ENCODE measurements around the gene FOXL2.

FOXL2 gene

GRCh38 chr3:138946663-138947494 lies at the start of gene FOXL2, which contains the start of gene FOXL2NB:
Gene FOXL2 (minus strand): TSS chr3:138947137. CDS start chr3:138946722, 415 bp downstream.
Gene FOXL2NB (plus strand): TSS chr3:138947217. CDS start chr3:138947365, 148 bp downstream.
- Histone ChIP-seq H3K4me3 (ENCODE audit: low read length) (0 out of 2 replicates have a peak within 1 kb of the TSS, but pooled peaks have one; percentile 7), H3K4me1 (ENCODE audit: control insufficient read depth, low read length) (peaks cover 6% of the 10 kb centered on the region; the same call in 1 of the 2 replicates), H3K4me2 (ENCODE audit: low read length) (peak within 1 kb of the TSS; percentile 36)

GRCh38 chr3:138995706-138996105 lies 48.8 kb upstream of the FOXL2 start:
- Histone ChIP-seq H4K20me1 (ENCODE audit: control insufficient read depth, insufficient read depth, low read depth, low read length) (no peaks in the 10 kb centered on the region), H3K27me3 (ENCODE audit: control insufficient read depth, low read length) (peaks cover 10% of the 10 kb centered on the region), H3K4me2 (ENCODE audit: low read length) (no peak overlapping the region), H3K79me2 (ENCODE audit: control insufficient read depth, low read length) (no peaks in the 10 kb centered on the region), H3K9me2 (replicated peaks; ENCODE audit: control insufficient read depth, low read length) (no peaks in the 10 kb centered on the region; the same call in 1 of the 2 replicates), H3K4me1 (ENCODE audit: control insufficient read depth, low read length) (no peaks in the 10 kb centered on the region), H3K27ac (ENCODE audit: low read depth, low read length) (no peak overlapping the region), H3K36me3 (ENCODE audit: control insufficient read depth, low read length) (no peaks in the 10 kb centered on the region), H3K9me3 (ENCODE audit: control insufficient read depth, insufficient read depth, low read length) (no peaks in the 10 kb centered on the region), H3F3A (ENCODE audit: control insufficient read depth, insufficient read depth) (no peaks in the 10 kb centered on the region), H3K4me3 (ENCODE audit: low read length) (no peak overlapping the region)
- no peak for TF ChIP-seq EZH2phosphoT487 (IDR thresholded peaks at IDR 0.05; ENCODE audit: borderline replicate concordance, low read length)
- no peak for TF ChIP-seq CTCF (IDR thresholded peaks at IDR 0.05; ENCODE audit: low read depth, low read length, poor library complexity, severe bottlenecking)

More at GRCh38 chr3:138946663-138947494, at the start of gene FOXL2, which contains the start of gene FOXL2NB:
- Histone ChIP-seq H3K79me2 (ENCODE audit: control insufficient read depth, low read length) (no peaks in the 10 kb centered on the region), H3K9me3 (ENCODE audit: control insufficient read depth, insufficient read depth, low read length) (no peaks in the 10 kb centered on the region), H3K27me3 (ENCODE audit: control insufficient read depth, low read length) (peaks cover 71% of the 10 kb centered on the region), H3K27ac (ENCODE audit: low read depth, low read length) (no peak within 1 kb of the TSS), H3F3A (ENCODE audit: control insufficient read depth, insufficient read depth) (no peaks in the 10 kb centered on the region), H3K36me3 (ENCODE audit: control insufficient read depth, low read length) (no peaks in the 10 kb centered on the region), H3K9me2 (replicated peaks; ENCODE audit: control insufficient read depth, low read length) (no peaks in the 10 kb centered on the region), H4K20me1 (ENCODE audit: control insufficient read depth, insufficient read depth, low read depth, low read length) (no peaks in the 10 kb centered on the region)
- TF ChIP-seq CTCF (IDR thresholded peaks at IDR 0.05; ENCODE audit: low read depth, low read length, poor library complexity, severe bottlenecking) (no peak), EZH2phosphoT487 (IDR thresholded peaks at IDR 0.05; ENCODE audit: borderline replicate concordance, low read length) (no peak)

- H3K4me3 ChIP-seq (ENCODE audit: low read length): no peak overlapping the region
- no peaks in the 10 kb centered on the region for H3K9me3 ChIP-seq (ENCODE audit: control insufficient read depth, insufficient read depth, low read length)
- no peaks in the 10 kb centered on the region for H3K36me3 ChIP-seq (ENCODE audit: control insufficient read depth, low read length)
- no peaks in the 10 kb centered on the region for H3K9me2 ChIP-seq (replicated peaks; ENCODE audit: control insufficient read depth, low read length)
- H3K27me3 ChIP-seq (ENCODE audit: control insufficient read depth, low read length): peaks cover 4% of the 10 kb centered on the region; the same call in 1 of the 2 replicates
- no peaks in the 10 kb centered on the region for H4K20me1 ChIP-seq (ENCODE audit: control insufficient read depth, insufficient read depth, low read depth, low read length)
- H3K27ac ChIP-seq (ENCODE audit: low read depth, low read length): no peak overlapping the region
- H3K4me2 ChIP-seq (ENCODE audit: low read length): no peak overlapping the region
- no peak for TF ChIP-seq CTCF (IDR thresholded peaks at IDR 0.05; ENCODE audit: low read depth, low read length, poor library complexity, severe bottlenecking)
- TF ChIP-seq EZH2phosphoT487 (IDR thresholded peaks at IDR 0.05; ENCODE audit: borderline replicate concordance, low read length): no peak
- no peaks in the 10 kb centered on the region for H3K4me1 ChIP-seq (ENCODE audit: control insufficient read depth, low read length)
- no peaks in the 10 kb centered on the region for H3K79me2 ChIP-seq (ENCODE audit: control insufficient read depth, low read length)
- H3F3A ChIP-seq (ENCODE audit: control insufficient read depth, insufficient read depth): no peaks in the 10 kb centered on the region
These were observed 40.2 kb upstream of the FOXL2 start for GRCh38 chr3:138987181-138987580.

Measured in DOHH2 (cell line).